Activated CD8-positive, alpha-beta memory T cell treated with anti-CD3 and anti-CD28 coated beads for 36 hours (primary cell): ENCODE measurements around the gene TENM4. TPM values are rescaled to one million over a fixed set of nuclear protein-coding genes. Genes with fewer than 3 reads are reported as not detected.

Experiments
- CTCF ChIA-PET: fragments of 350-600 bp; sonication (Branson Sonifier 250); formaldehyde crosslinking; loops from one replicate; lab custom pipeline; 2021; ENCODE audit warnings: antibody characterized with exemption; lab: Charles Lee
- POLR2A ChIA-PET: fragments of 350-600 bp; sonication (Branson Sonifier 250); formaldehyde crosslinking; loops from one replicate; lab custom pipeline; 2021; ENCODE audit warnings: antibody characterized with exemption; lab: Charles Lee
- total RNA-seq, 2 experiments: library from RNA; stranded (reverse); gene quantifications; one replicate each; pipeline ENCODE4 v1.2.3, GENCODE V29; 2021

The TENM4 gene
- total RNA-seq, result not detected

GRCh38 chr11:79440571-79441460 is at the start of gene TENM4:
Gene TENM4 (minus strand): TSS chr11:79441030. CDS start chr11:79069944, 371,086 bp downstream.
- CTCF ChIA-PET, result no interaction called here
- POLR2A ChIA-PET, result no interaction called here

- ChIA-PET POLR2A (no interaction called here), CTCF (no interaction called here)
Observed at GRCh38 chr11:79488286-79488685, 47.5 kb upstream of the TENM4 start.

- POLR2A ChIA-PET, result no interaction called here
Observed at GRCh38 chr11:79487412-79487811, 46.6 kb upstream of the TENM4 start.

GRCh38 chr11:79486242-79486984 is 45.6 kb upstream of the TENM4 start:
- ChIA-PET POLR2A (no interaction called here), CTCF (no interaction called here)

More at GRCh38 chr11:79487412-79487811, 46.6 kb upstream of the TENM4 start:
- CTCF ChIA-PET, result no interaction called here

GRCh38 chr11:79485694-79486093 is 44.9 kb upstream of the TENM4 start:
- ChIA-PET POLR2A (no interaction called here), CTCF (no interaction called here)

- POLR2A ChIA-PET, result no interaction called here
- CTCF ChIA-PET, result no interaction called here
Observed at GRCh38 chr11:79484872-79485271, 44.0 kb upstream of the TENM4 start.

GRCh38 chr11:79482800-79483199 is 42.0 kb upstream of the TENM4 start:
- POLR2A ChIA-PET, result no interaction called here
- CTCF ChIA-PET, result no interaction called here

GRCh38 chr11:79481795-79482194 is 41.0 kb upstream of the TENM4 start:
- ChIA-PET CTCF (no interaction called here), POLR2A (no interaction called here)

GRCh38 chr11:79480864-79481263 is 40.0 kb upstream of the TENM4 start:
- POLR2A ChIA-PET, result interaction anchor here (0.5 kb wide), 1 partner anchor 426 kb away, joined by 4 read pairs; no protein-coding TSS in a partner anchor

GRCh38 chr11:79472819-79473529 is 32.1 kb upstream of the TENM4 start:
- POLR2A ChIA-PET, result no interaction called here
- CTCF ChIA-PET, result no interaction called here

More at GRCh38 chr11:79480864-79481263, 40.0 kb upstream of the TENM4 start:
- CTCF ChIA-PET, result no interaction called here

- CTCF ChIA-PET, result no interaction called here
- POLR2A ChIA-PET, result no interaction called here
Observed at GRCh38 chr11:79471071-79471844, 30.4 kb upstream of the TENM4 start.

GRCh38 chr11:79470161-79470560 is 29.3 kb upstream of the TENM4 start:
- CTCF ChIA-PET, result no interaction called here
- POLR2A ChIA-PET, result no interaction called here

GRCh38 chr11:79467761-79468160 is 26.9 kb upstream of the TENM4 start:
- ChIA-PET CTCF (no interaction called here), POLR2A (no interaction called here)

GRCh38 chr11:79466411-79466810 is 25.6 kb upstream of the TENM4 start:
- ChIA-PET POLR2A (no interaction called here), CTCF (no interaction called here)

GRCh38 chr11:79465160-79465559 is 24.3 kb upstream of the TENM4 start:
- ChIA-PET POLR2A (no interaction called here), CTCF (no interaction called here)

- CTCF ChIA-PET, result no interaction called here
- POLR2A ChIA-PET, result no interaction called here
Observed at GRCh38 chr11:79461666-79462645, 21.1 kb upstream of the TENM4 start.

GRCh38 chr11:79461144-79461543 is 20.3 kb upstream of the TENM4 start:
- ChIA-PET POLR2A (no interaction called here), CTCF (no interaction called here)

GRCh38 chr11:79458709-79459108 is 17.9 kb upstream of the TENM4 start:
- POLR2A ChIA-PET, result no interaction called here
- CTCF ChIA-PET, result no interaction called here
